ENCODE measurements around the gene FAM227A.
"Not testable (repeated sequence)": the region's sequence is repeated elsewhere in the genome, so short reads cannot be mapped to it uniquely, and the experiment has no call there.

FAM227A gene

DNA sequence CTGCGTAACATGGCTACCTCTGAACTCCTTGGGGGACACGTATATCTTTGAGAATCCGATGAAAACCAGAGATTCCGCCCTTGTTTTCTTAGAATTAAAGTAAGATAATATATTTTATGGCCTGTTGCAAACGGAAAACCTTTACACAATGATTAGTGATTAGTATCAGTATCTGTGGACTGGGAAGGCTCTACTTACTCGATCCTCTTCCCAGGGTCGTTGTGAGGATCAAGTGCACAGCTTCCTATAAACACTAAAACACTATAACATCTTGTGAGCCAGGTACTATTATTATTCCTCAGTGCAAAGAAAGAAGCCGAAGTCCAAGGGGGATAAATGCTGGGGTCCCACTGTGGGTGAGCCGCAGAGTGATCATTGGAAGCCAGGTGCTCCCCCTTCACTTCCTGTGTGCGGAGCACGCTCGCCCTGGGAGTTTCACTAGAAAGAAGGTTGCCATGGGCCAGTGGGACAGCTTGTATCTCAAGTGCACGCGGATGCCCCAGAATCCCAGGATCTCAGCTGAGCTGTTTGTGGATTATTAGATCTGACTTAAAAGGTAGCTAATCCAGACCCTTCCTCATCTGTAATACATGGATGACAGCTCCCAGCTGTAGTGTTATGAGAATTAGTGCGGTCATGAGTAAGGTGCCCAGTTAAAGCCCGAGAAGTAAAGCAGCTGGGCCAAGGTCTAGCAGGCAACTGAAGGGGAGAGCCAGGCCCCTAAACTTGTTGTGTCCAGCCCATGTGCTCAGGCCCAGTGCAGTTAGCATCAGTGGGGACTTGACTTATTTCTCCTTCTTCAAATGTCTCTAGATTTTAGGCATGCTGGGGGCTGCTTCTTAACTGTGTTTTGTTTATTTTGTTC, 1.1 kb upstream of the FAM227A start:
- DNase-seq = peak in 1 of 2 experiments; percentile 4

DNA sequence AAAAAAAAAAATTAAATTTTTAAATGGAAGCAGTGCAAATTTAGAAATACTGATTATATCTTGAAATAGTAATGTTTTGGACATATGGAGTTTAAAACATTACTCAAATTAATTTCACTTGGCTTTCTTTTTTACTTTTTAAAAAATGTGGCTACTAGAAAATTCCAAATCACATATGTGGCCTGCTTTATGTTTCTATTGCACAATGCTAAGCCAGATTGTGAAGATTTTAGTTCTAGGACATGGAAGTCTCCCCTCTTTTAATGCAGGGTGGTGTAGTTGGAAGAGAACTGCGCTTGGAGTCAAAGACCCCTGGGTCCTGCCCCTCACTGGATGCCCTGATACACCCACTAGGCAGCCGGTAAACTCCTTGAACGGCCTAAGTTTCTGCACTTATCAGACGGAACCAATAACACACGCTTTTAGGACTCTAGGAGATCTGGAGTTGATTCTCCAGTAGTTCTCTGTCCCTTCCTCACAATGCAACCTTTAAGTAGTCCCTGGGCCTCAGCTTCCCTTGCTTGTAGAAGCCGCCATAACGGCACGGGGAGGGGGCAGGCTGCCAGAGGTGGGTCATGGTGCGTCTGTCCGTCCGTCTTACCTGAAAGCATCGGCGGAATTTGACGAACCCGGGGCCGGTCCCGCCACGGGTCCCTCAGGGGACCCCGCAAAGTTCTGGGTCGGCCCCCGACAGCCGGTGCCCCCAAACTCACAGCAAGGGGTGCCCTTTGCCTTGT, 505 bp downstream of the FAM227A start:
- DNase-seq = no peak

DNA sequence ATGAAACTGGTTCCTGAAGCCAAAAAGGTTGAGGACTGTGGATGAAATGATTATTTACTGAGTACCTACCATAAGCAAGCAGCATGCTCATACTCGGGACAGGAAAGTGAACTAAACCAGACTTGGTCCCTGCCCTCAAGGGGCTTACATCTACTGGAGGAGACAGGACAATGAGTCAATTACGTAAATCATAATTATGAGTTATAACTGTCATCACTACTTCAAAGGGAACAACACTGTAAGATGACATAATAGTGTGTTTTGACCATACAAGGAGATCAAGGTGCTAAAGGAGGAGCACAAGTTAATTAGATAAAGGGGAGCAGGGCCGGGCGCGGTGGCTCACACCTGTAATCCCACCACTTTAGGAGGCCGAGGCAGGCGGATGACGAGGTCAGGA, 2.5 kb downstream of the FAM227A start:
- no peak for DNase-seq

DNA sequence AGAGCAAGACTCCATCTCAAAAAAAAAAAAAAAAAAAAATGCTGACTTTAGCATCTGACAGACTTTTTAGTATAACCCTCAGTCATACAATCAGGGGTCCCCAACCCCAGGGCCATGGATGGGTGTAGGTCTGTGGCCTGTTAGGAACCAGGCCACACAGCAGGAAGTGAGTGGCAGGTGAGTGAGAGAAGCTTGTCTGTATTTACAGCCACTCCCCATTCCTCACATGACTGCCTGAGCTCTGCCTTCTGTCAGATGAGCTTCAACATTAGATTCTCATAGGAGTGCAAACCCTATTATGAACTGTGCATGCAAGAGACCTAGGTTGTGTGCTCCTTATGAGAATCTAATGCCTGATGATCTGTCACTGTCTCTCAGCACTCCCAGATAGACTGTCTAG, 3.3 kb downstream of the FAM227A start:
- no peak for DNase-seq

DNA sequence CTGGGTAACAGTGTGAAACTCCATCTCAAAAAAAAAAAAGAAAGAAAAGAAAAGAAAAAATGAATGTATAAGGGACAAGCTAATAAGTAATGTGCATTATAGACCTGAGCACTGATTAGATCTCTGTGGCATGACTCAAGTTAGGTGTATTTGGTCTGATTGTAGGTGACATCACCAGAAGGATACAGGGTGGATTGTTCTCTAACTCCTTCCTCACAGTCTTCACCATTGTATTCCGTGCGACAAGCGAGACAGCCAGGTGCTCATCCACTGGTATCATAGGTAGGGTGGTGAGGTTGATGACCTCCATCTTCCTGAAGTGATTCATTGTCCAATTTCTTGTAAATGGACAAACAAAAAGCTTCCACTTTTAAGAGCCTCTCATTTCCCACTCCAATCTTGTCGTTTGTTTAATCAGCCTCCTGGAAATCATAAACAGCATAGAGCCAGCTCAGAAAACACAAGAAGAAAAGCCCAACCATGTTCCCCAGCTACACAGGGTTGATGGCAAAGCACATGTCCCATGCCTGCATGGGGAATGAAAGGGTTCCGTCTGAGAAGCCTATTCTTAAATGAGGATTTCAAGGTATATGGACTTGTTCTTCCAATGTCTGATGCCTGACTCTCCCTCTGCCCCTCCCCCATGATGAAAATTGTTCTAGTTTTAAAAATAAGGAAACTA, 6.2 kb downstream of the FAM227A start:
- DNase-seq = no peak

DNA sequence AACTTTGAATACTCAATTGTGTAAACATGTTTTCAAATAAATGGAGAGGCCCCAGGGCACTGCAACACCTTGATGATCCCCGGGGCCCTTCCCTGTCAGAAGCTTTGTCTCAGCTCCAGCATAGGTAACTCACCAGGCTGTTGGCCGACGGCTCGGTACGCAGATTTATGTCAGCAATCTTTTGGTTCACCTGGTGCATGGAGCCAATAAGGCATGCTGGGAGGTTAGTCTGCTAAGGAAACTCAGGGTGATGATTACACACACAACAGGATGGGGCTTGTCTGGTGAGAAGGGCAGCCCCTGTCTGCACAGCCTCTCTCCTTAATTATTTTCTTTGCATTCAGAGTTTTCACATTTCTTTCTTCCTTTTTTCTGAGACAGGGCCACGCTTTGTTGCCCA, 10.8 kb downstream of the FAM227A start:
- no peak for DNase-seq

DNA sequence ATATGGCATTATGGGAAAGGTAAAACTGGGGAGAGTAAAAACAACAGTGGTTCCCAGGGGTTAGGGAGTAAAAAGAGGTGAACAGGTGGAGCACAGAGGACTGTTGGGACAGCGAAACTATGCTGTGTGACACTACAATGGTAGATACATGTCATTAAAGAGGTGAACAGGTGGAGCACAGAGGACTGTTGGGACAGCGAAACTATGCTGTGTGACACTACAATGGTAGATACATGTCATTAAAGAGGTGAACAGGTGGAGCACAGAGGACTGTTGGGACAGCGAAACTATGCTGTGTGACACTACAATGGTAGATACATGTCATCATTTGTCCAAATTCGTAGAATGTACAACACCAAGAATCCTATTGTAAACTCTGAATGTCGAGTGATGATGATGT, 11.9 kb downstream of the FAM227A start:
- not testable (repeated sequence) for DNase-seq

DNA sequence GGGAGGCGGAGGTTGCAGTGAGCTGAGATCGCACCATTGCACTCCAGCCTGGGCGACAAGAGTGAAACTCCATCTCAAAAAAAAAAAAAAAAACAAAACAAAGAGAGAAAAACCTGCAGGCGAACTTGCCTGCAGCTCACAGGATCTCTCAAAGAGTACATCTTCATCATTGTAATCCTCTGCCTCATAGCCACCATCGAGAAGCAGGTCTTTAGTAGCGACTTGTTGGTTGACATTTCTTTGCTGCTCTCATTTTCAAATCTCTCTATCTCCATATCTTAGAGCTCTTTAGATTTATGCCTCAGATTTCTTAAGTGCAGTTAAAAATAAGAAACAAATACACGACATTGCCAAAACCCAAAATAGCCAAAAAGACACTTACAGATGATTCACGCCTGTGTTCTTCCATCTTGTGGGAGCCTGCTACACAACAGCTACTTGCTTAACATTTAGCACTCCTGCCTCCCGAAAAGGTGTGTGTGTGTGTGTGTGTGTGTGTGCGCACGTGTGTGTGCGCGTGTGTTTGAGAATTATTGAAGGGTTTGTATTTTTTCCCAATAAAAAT, 14.6 kb downstream of the FAM227A start:
- DNase-seq = no peak

DNA sequence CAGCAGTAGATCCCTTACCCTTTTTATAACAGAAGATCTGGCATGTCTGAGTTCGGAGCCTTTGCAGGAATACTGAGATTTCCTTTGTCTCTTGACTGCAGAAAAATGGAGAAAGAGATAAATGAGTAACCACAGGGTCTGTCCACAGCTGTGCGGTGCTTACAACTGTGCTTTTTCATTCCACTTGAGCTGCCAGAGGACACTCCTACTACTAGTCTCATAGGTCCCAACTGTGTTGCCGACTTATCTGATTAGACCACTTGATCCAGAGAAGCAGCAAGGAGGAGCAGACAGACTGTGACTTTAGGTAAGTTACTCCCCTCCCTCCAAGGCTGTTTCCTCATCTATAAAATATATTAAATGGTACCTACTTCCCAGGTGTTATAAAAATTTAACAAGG, 17.5 kb downstream of the FAM227A start:
- DNase-seq = no peak

DNA sequence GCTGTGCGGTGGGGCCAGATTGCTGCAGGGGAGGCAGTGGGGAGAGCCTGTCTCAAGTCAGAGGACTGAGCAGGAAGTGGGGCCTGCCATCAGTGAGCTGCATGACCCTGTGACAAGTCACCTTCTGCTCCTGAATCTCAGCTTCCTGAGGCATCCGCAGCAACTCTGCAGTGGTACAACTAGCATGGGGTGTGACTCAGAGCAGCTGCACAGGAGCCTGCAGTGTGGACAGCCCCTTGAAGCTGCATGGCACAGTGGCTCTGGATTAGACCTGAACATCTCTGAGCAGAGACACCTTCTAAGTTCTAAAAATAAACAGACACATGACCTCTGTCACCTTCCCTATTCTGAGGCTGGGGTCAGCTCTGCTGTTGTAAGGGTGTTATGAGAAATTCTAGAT, 18.0 kb downstream of the FAM227A start:
- no peak for DNase-seq

DNA sequence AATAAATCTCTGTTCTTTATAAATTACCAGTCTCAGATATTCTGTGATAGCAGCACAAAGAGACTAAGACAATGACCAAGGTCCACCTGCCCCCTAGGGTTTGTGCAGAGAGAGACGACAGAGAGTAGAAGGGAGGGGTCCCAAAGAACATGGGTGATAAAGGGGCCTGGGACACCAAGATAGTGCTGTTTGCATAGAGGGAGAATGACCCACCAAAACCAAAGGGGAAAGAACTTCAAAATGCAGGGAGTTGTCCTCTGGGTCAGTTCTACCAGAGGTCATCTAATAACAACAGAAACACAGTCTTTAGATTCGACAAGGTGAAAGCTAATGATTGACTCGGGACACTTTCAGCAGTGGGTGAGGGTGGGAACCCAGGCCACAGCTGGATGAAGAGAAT, 23.7 kb downstream of the FAM227A start:
- no peak for DNase-seq

DNA sequence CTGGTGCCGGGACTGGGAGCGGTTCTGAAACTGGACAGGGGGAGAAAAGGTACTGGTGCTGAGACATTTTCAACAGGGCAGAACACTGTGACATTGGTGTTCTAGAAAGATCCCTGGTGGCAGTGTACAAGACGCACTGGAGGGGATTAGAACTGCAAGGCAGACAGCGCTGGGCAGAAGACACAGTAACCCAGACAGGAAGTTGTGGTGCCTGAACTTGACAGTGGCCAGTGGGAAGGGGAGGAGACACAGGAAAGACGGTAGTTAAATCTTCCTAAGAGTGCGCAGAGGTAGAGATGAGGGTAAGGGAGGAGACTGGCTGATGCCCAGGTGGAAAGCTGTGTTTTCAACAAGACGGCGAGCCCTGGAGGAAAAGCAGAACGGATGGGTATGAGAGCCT, 24.5 kb downstream of the FAM227A start:
- no peak for DNase-seq

DNA sequence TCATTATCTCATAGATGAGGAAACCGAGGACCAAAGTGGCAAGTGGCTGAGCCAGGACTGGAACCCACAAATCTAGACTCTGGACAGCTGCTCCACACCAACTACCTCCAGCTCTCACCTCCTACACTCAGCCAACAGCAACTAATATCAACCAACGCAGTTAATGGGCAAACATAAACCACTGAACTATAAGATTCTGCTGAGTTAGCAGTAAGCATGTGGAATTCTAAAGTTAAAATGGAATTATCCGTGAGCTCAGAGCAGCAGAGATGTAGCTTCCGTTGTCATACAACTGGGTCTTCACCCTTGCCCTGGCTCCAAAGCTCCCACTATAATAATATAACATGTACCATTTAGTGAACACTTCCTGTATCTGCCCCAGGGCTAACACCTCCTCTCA, 27.1 kb downstream of the FAM227A start:
- DNase-seq = no peak

DNA sequence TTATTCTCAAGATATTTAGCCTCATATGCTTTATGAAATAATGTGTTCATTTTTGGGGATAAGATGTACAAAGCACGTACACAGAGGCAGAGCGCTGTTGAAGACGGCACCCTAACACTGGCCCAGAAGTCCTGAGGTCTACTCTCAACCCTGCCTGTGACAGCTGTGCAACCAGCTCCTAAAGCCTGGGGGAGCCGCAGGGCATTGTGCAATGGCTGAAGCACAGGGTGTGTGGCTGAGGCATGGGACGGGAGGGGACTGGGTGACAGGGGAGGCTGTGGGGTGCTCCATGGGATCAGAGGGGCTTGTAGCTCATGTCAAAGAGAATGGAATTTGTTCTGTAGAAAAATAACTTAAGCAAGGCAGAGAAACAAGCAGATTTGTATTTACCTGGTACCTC, 27.7 kb downstream of the FAM227A start:
- DNase-seq = no peak

DNA sequence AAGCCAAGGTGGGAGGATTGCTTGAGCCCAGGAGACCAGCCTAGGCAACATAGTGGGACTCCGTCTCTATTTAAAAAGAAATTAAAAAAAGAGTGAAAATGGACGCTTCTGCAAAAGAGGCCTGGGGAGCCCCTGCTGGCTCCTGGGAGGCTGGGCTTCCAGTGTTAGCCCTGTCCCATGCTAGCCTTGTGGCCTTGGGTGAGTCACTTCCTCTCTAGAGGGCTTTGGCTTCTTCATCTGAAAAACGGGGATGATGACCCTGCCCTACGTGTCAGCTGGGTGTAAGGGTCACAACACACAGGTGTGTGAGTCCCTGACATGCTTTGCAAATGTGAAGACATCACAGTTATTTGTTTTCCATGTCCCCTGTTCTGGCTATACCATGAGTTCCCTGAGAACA, 32.8 kb downstream of the FAM227A start:
- DNase-seq = no peak

DNA sequence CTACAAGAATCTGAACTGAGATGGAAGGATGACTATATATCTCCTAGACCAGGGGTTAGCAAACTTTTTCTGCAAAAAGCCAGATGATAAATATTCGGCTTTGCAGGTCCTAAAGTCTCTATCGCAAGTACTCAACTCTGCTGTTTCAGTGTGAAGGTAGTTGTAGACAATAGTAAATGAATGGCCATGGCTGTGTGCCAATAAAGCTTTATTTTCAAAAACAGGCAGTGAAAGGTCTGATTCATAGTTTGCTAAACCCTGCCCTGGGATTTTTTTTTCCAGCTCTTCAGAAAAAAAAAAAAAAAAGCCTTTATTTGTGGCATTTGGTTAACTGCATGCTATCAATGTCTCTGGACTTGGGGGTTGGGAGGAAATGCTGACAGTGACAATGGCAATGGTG, 37.5 kb downstream of the FAM227A start:
- no peak for DNase-seq

DNA sequence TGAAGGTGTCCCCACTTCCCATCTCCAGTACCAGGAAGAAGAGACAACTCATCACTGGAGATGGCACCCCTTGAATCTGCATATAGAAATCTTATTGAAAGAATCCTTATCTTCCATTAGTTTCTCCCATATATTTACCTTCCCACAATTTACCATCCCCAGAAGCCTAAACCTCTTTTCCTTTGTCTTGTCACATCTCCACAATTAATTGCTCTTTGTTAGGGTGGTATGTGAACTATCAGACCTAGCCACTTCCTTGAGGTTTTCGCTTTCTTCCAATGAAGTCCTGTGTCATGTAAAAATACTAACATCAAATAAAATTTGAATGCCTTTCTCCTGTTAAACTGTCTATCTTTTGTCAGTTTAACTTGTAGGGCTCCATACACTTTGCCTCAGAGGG, 37.9 kb downstream of the FAM227A start:
- DNase-seq = no peak

DNA sequence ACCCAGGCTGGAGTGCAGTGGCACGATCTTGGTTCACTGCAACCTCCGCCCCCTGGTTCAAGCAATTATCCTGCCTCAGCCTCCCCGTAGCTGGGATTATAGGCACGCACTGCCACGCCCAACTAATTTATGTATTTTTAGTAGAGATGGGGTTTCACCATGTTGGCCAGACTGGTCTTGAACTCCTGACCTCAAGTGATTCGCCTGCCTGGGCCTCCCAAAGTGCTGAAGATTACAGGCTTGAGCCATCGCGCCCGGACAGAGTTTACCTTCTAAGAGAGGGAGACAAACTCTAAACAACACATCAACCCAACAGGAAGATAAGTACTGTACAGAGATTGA, 41.2 kb downstream of the FAM227A start:
- not testable (repeated sequence) for DNase-seq

DNA sequence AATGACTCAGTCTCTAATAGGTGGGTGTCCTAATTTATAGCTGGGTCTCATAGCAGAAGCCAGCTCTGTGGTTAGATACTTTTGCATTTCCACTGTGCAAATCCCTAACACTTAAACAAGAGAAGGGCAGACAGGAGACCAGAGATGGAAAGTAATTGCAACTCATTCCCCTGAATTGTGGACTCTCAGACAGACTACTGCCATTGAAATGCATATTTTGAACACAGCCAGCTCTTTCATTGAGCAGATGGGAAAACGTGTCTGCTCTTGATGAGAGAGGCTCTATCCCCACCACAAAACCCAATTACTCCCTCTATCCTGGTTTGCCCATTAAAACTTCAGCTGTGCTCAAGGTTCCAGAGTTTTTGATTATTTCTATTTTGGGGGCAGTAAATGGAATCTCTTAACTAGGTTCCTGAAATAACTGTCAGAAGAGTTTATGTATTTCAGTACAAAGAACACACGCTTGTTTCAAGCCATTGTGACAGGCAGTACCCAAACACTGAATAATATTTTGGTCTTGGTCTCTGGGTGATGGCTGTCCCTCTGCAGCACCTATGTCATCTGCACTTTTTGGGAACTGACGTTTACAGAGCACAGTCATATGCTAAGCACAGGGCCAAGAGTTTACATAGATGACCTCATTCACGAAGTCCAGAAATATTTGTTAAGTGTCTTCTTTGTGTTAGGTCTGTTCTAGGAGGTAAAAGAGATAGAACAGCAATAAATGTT, 41.7 kb downstream of the FAM227A start:
- no peak for DNase-seq

DNA sequence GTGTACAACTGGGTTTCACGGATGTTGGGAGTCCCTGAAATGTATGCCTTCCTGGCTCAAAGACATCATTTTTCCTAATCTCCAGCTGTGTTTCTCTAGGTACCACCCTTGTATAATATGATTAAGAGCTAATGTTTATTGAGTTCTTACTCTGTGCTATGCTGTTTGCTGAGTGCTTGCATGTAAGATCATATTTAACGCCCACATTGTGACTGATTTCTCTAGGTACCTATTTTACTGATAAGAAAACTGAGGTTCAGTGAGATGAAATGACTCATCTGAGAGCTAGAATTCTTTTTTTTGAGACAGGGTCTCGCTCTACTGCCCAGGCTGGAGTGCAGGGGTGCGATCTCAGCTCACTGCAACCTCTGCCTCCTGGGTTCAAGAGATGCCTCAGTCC, 42.6 kb downstream of the FAM227A start:
- no peak for DNase-seq

DNA sequence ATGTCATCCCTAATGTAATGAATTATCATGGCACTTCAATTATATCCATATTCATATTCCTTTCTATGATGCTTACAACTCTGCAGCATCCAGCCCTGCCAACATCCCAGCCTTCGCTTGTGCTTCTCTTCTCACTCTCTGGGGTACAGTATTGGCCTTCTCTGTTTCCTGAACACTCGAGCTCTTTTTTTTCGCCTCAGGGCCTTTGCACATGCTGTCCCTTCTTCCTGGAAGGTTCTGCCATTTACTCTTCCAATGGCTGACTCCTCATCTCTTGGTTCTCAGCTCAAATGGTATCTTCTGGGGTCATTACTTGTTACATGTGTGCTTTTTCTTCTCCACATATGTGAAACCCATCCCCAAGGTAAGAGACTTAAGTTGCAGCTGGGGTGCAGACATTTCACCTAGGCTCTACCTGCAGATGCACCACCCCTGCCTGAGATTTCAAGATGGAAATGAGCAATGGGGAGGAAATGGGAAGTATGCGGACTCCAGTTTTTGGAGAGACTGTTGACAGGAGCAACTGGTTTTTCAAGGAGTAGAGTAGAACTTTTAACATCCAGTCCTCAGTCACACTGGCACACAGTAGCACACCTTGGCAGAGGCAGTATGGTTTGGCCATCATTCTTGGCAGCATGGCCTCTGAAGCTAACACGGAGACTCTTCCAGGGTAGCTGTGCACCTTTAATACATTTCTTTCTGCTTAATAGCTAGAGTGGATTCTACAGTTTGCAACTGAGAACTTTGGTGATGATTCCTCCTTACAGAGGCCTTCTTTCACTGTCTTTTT, 43.8 kb downstream of the FAM227A start:
- DNase-seq = no peak

DNA sequence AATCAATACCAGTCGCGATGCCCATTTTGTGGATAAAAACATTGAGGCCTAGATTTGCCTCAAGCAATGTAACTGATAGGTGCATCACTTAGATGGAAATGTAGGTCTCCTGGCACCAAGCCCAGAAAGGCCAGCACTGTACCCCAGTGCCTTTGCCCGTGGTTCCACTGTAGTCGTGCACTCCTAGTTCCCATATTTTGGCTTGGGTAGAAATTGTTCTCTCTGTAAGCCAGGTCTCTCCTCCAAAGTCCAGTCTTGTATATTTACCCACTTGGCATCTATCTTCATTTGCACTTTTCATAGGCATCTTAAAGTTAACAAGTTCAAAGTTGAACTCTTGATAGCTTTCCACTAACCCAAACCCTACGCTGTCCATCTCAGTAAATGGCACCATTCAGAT, 44.6 kb downstream of the FAM227A start:
- no peak for DNase-seq

Data from cerebellar nuclear complex (tissue), 1 donor.